Measurements from ENCODE around the gene PRTG. TPM values are rescaled to one million over a fixed set of nuclear protein-coding genes. Genes with fewer than 3 reads are reported as not detected.
A peak's percentile ranks its signal among the peaks of the same experiment; 100 is the strongest.

PRTG gene
- polyA plus RNA-seq, 3 donors: not detected

GRCh38 chr15:55739641-55740040 lies 3.3 kb downstream of the PRTG start:
- Mint-ChIP-seq H3K9me3 (peaks cover 0 to 3% (median 0%) of the 10 kb centered on the region in 7 donors), H3K4me3 (peak overlapping the region in 1 of 2 donors; percentile 55), H3K27me3 (ENCODE audit: low read depth in 3 of 3) (peaks cover 27 to 47% (median 34%) of the 10 kb centered on the region in 3 donors), H3K36me3 (no peaks in the 10 kb centered on the region), H3K4me1 (peaks cover 4% of the 10 kb centered on the region), H3K27ac (no peak overlapping the region)
- no peak for DNase-seq
- H3K27ac ChIP-seq (ENCODE audit: low read depth in 1 of 2, low read length in 2 of 2): no peak overlapping the region
- no peaks in the 10 kb centered on the region for H4K20me1 ChIP-seq (ENCODE audit: insufficient read depth, low read length)
- peaks cover 0 to 5% of the 10 kb centered on the region in 2 donors for H3K9me3 ChIP-seq (replicated peaks in 1 of 2; ENCODE audit: control insufficient read depth in 1 of 2, insufficient read depth in 1 of 2, low read length in 2 of 2)
- H2AFZ ChIP-seq (ENCODE audit: insufficient read depth, low read depth, low read length, poor library complexity, severe bottlenecking): no peak overlapping the region
- peaks cover 3 to 10% of the 10 kb centered on the region in 2 donors for H3K4me1 ChIP-seq (ENCODE audit: control insufficient read depth in 1 of 2, insufficient read depth in 2 of 2, low read length in 2 of 2)
- no peak for TF ChIP-seq CTCF (IDR thresholded peaks at IDR 0.05)
- WGBS (ENCODE audit: insufficient coverage): no CpG with 5 or more reads among the region's 1 CpG
- no peak overlapping the region for H3K4me3 ChIP-seq (replicated peaks in 1 of 3; ENCODE audit: low read depth in 2 of 3, low read length in 3 of 3)
- no peak overlapping the region for H3K4me2 ChIP-seq (replicated peaks; ENCODE audit: extremely low read depth, low read length, poor library complexity, severe bottlenecking)
- no peak overlapping the region for H3K9ac ChIP-seq (ENCODE audit: insufficient read depth, low read length, poor library complexity, severe bottlenecking)
- intact Hi-C loops (cut with micrococcal nuclease): no loop called here
- no peaks in the 10 kb centered on the region for H3K36me3 ChIP-seq (replicated peaks in 1 of 2; ENCODE audit: control insufficient read depth in 1 of 2, insufficient read depth in 2 of 2, low read length in 2 of 2)
- H3K27me3 ChIP-seq (ENCODE audit: control insufficient read depth in 2 of 2, insufficient read depth in 2 of 2, low read length in 2 of 2): peaks cover 58 to 63% of the 10 kb centered on the region in 2 donors
- H3K79me2 ChIP-seq (ENCODE audit: insufficient read depth, low read length): no peaks in the 10 kb centered on the region

GRCh38 chr15:55738715-55739114 lies 4.2 kb downstream of the PRTG start:
- Mint-ChIP-seq H3K36me3 (no peaks in the 10 kb centered on the region), H3K27me3 (ENCODE audit: low read depth in 3 of 3) (peaks cover 18 to 40% (median 27%) of the 10 kb centered on the region in 3 donors)

More at GRCh38 chr15:55738715-55739114, 4.2 kb downstream of the PRTG start:
- H3K4me2 ChIP-seq (replicated peaks; ENCODE audit: extremely low read depth, low read length, poor library complexity, severe bottlenecking): no peak overlapping the region
- no peak overlapping the region for H3K27ac ChIP-seq (ENCODE audit: low read depth in 1 of 2, low read length in 2 of 2)
- no peak for TF ChIP-seq CTCF (IDR thresholded peaks at IDR 0.05)
- H3K4me3 ChIP-seq (replicated peaks in 1 of 3; ENCODE audit: low read depth in 2 of 3, low read length in 3 of 3): no peak overlapping the region
- H3K27me3 ChIP-seq (ENCODE audit: control insufficient read depth in 2 of 2, insufficient read depth in 2 of 2, low read length in 2 of 2): peaks cover 52 to 58% of the 10 kb centered on the region in 2 donors
- peaks cover 3 to 10% of the 10 kb centered on the region in 2 donors for H3K4me1 ChIP-seq (ENCODE audit: control insufficient read depth in 1 of 2, insufficient read depth in 2 of 2, low read length in 2 of 2)
- no peak overlapping the region for H3K9ac ChIP-seq (ENCODE audit: insufficient read depth, low read length, poor library complexity, severe bottlenecking)
- no peaks in the 10 kb centered on the region for H3K79me2 ChIP-seq (ENCODE audit: insufficient read depth, low read length)
- no peaks in the 10 kb centered on the region for H3K36me3 ChIP-seq (replicated peaks in 1 of 2; ENCODE audit: control insufficient read depth in 1 of 2, insufficient read depth in 2 of 2, low read length in 2 of 2)
- no peak for DNase-seq
- H3K4me3 Mint-ChIP-seq: no peak overlapping the region
- H3K27ac Mint-ChIP-seq: no peak overlapping the region
- H3K9me3 Mint-ChIP-seq: peaks cover 0 to 3% (median 0%) of the 10 kb centered on the region in 7 donors
- no peak overlapping the region for H2AFZ ChIP-seq (ENCODE audit: insufficient read depth, low read depth, low read length, poor library complexity, severe bottlenecking)
- H4K20me1 ChIP-seq (ENCODE audit: insufficient read depth, low read length): no peaks in the 10 kb centered on the region
- intact Hi-C loops (cut with micrococcal nuclease): no loop called here
- H3K9me3 ChIP-seq (replicated peaks in 1 of 2; ENCODE audit: control insufficient read depth in 1 of 2, insufficient read depth in 1 of 2, low read length in 2 of 2): no peaks in the 10 kb centered on the region
- H3K4me1 Mint-ChIP-seq: peaks cover 4% of the 10 kb centered on the region
- no CpG with 5 or more reads among the region's 1 CpG for WGBS (ENCODE audit: insufficient coverage)
